Keratinocyte (primary cell): ENCODE data around the gene MS4A15.

Source experiments
- CTCF ChIP-seq, 3 experiments: IDR thresholded peaks in 1 of 3; conservative IDR thresholded peaks in 1 of 3; optimal IDR thresholded peaks in 1 of 3; 2 replicates in 2 of 3; 3 replicates in 1 of 3; pipeline versions ENCODE3 to v1.5.1; 2011; ENCODE audit warnings: low read length in 3 of 3, mild to moderate bottlenecking in 3 of 3, moderate library complexity in 2 of 3, control low read depth in 1 of 3, inconsistent platforms in 1 of 3; ENCODE audit not compliant: insufficient read depth in 2 of 3; ENCODE audit errors: extremely low read depth in 1 of 3
- EZH2 ChIP-seq: IDR thresholded peaks from one replicate; pipeline ENCODE4 v1.6.1; 2012; ENCODE audit warnings: inconsistent platforms, mild to moderate bottlenecking, low read length, moderate library complexity

DNA sequence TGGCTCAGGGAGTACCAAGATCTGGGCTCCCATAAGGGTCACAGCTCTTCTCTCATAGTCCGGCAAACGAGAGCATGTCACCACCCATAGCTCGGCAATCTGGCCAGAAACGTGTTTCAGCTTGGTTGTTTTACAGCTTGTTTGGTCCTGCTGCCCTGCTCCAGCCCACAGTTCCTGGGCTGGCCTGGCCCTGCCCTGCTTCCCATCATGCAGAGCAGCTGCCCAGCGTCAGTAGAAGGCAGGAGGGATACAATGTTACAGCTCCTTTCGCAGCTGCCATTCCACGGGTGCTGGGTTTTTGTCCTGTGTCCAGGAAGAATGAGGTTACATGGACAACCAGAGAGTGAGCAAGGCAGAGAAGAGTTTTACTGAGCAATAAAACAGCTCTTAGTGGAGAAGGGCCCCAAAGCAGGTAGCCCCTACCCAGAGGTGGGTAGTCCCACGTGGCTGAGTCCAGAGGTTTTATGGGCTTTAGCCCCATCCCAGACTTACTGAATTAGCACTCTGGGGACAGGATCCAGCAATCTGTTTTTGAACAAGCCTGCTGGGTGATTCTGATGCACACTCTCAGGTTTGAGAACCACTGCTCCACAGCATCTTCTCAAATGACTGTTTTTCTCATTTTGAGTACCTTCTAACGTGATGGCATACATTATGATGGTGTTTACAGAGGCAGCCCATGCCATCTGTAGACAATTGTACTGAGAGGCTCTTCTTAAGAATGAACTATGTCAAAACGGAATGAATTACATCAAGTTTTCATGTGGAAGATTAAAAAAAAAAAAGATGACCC lies 37.9 kb upstream of the MS4A15 start:
- TF ChIP-seq CTCF (optimal IDR thresholded peaks at IDR 0.05 in 1 of 3, IDR thresholded peaks at IDR 0.05 in 1 of 3, conservative IDR thresholded peaks at IDR 0.05 in 1 of 3; ENCODE audit: extremely low read depth in 1 of 3, insufficient read depth in 2 of 3, low read length in 3 of 3) = no peak
- no peak for TF ChIP-seq EZH2
